Activated B cell treated with CpG ODN at 0.5 μM for 24 hours (primary cell): ENCODE data around the gene RASA3. TPM values are rescaled to one million over a fixed set of nuclear protein-coding genes. Genes with fewer than 3 reads are reported as not detected.

ENCODE experiments used
- ATAC-seq: fragments of 200-7000 bp; cut with Tn5 transposase; one replicate; pipeline ENCODE4 v1.10.0; 2021; ENCODE audit warnings: low read depth, mild to moderate bottlenecking, moderate library complexity
- CTCF ChIA-PET: fragments of 350-600 bp; sonication (Branson Sonifier 250); formaldehyde crosslinking; loops from one replicate; lab custom pipeline; 2021; ENCODE audit warnings: antibody characterized with exemption; lab: Charles Lee
- POLR2A ChIA-PET: fragments of 350-600 bp; sonication (Branson Sonifier 250); formaldehyde crosslinking; loops from one replicate; lab custom pipeline; 2021; ENCODE audit warnings: antibody characterized with exemption; lab: Charles Lee
- DNase-seq: peaks from one replicate; pipeline ENCODE4 v3.0.0; 2022
- H3K27ac Mint-ChIP-seq: one replicate; pipeline ENCODE4 v1.8.0; 2020; ENCODE audit warnings: mixed read lengths
- H3K27me3 Mint-ChIP-seq: one replicate; pipeline ENCODE4 v1.8.0; 2021; ENCODE audit warnings: mixed read lengths
- H3K36me3 Mint-ChIP-seq: one replicate; pipeline ENCODE4 v1.8.0; 2021; ENCODE audit warnings: low read depth, mixed read lengths
- H3K4me1 Mint-ChIP-seq: one replicate; pipeline ENCODE4 v1.8.0; 2021; ENCODE audit warnings: mixed read lengths
- H3K4me3 Mint-ChIP-seq: one replicate; pipeline ENCODE4 v1.8.0; 2020; ENCODE audit warnings: mild to moderate bottlenecking, mixed read lengths
- H3K9me3 Mint-ChIP-seq: one replicate; pipeline ENCODE4 v1.8.0; 2020; ENCODE audit warnings: mixed read lengths
- CTCF ChIP-seq: fragments of 200-600 bp; IDR thresholded peaks from one replicate; pipeline ENCODE4 v1.8.0; 2022; ENCODE audit warnings: antibody characterized with exemption, mild to moderate bottlenecking
- intact Hi-C: fragments of 100-400 bp; cut with micrococcal nuclease; formaldehyde crosslinking; loops from one replicate; pipeline ENCODE4 v1.15.1; 2024
- total RNA-seq: library from RNA; stranded (reverse); gene quantifications from 2 replicates; pipeline ENCODE4 v1.2.3, GENCODE V29; 2022

Gene RASA3
- total RNA-seq, 1 donor from 2014 or later: 20.4 TPM

DNA sequence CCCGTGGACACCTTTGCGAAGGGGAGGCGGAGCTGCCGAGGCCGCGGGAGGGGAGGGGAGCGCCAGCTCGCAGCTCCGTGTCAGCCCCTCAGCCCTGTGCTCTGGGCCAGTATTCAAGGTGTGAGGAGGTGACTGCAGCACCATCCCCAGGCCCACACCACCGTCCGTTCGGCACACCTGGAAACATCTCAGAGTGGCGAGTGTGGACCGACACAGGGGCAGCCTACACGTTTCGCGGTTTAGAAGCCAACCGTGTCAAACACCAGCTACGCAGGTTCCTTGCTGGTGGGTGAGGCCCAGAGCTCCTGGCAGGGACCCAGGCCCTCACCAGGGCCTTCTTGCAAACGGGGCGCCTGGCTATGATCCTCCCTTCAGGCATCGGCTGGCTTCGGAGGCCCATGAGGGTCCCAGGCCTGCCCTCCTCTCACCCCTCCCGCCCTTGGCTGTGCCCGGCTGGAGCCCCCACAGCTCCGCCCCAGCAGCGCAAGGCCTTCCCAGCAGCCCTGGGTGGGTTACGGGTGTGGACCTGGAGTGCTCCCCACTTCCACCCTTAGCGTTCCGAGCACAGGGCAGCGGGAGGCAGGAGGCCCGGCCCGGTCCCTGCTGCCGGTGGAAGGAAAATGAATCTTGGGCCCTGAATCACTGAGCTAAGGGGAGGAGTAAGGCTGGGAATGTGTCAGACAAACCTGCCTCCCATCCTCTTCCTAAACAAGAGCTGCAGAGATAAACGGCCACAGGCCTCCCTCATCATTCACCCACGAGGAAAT lies 159.8 kb downstream of the RASA3 start:
- TF ChIP-seq CTCF: no peak
- no peaks in the 10 kb centered on the region for H3K27me3 Mint-ChIP-seq
- peaks cover 25% of the 10 kb centered on the region for H3K36me3 Mint-ChIP-seq
- ChIA-PET POLR2A (no interaction called here), CTCF (no interaction called here)
- no peaks in the 10 kb centered on the region for H3K4me1 Mint-ChIP-seq
- ATAC-seq (no peak), DNase-seq (no peak)
- no peaks in the 10 kb centered on the region for H3K9me3 Mint-ChIP-seq
- no peak overlapping the region for H3K27ac Mint-ChIP-seq
- no peak overlapping the region for H3K4me3 Mint-ChIP-seq
- intact Hi-C loops: no loop called here

DNA sequence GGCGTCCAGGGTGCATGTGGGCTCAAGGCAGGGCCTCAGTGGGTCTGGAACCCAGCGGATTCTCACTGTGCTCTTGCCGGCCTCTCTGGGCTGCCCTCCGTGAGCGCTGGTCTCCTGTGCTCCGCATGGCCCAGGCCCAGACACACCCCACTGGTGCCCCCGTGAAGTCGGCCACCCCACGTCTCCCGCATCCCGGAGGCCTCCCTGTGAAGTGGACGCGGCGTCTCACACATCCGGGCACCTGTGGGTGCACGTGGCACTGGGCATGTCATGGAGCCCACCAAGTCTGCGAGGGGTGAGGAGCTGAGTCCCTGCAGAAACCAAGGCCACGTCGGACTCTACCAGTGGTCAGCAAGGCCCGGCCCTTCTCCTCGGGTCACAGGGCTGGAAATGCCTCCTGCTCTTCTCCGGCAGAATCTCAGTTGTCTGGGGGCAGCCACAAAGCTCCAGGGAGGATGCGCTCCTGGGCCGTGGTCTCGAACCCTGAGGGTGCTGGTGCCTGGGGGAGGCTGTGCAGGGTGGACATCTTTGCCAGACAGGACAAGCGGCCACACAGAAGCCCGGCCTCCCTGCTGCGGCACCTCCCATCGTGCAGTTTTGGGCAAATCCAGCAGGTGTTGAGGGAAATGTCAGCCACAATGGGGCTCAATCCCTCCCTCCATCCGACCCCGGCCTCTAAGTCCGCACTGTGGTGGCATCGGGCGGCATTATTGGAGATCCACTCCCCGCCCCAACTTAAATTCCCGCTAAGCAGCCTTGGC lies 160.8 kb downstream of the RASA3 start:
- no peak for DNase-seq
- no peak overlapping the region for H3K4me3 Mint-ChIP-seq
- no peaks in the 10 kb centered on the region for H3K4me1 Mint-ChIP-seq
- H3K36me3 Mint-ChIP-seq: peaks cover 19% of the 10 kb centered on the region
- no peaks in the 10 kb centered on the region for H3K27me3 Mint-ChIP-seq
- POLR2A ChIA-PET: no interaction called here
- no peak overlapping the region for H3K27ac Mint-ChIP-seq
- no peaks in the 10 kb centered on the region for H3K9me3 Mint-ChIP-seq
- no peak for TF ChIP-seq CTCF
- no peak for ATAC-seq
- intact Hi-C loops: no loop called here
- CTCF ChIA-PET: no interaction called here

- ChIA-PET POLR2A (no interaction called here), CTCF (no interaction called here)
- H3K27ac Mint-ChIP-seq: no peak overlapping the region
- intact Hi-C loops: no loop called here
- H3K9me3 Mint-ChIP-seq: no peaks in the 10 kb centered on the region
- no peaks in the 10 kb centered on the region for H3K4me1 Mint-ChIP-seq
- H3K36me3 Mint-ChIP-seq: peaks cover 17% of the 10 kb centered on the region
- no peaks in the 10 kb centered on the region for H3K27me3 Mint-ChIP-seq
- TF ChIP-seq CTCF: no peak
- ATAC-seq: no peak
- H3K4me3 Mint-ChIP-seq: no peak overlapping the region
- no peak for DNase-seq
These were observed 161.5 kb downstream of the RASA3 start for GRCh38 chr13:113970810-113971470.

DNA sequence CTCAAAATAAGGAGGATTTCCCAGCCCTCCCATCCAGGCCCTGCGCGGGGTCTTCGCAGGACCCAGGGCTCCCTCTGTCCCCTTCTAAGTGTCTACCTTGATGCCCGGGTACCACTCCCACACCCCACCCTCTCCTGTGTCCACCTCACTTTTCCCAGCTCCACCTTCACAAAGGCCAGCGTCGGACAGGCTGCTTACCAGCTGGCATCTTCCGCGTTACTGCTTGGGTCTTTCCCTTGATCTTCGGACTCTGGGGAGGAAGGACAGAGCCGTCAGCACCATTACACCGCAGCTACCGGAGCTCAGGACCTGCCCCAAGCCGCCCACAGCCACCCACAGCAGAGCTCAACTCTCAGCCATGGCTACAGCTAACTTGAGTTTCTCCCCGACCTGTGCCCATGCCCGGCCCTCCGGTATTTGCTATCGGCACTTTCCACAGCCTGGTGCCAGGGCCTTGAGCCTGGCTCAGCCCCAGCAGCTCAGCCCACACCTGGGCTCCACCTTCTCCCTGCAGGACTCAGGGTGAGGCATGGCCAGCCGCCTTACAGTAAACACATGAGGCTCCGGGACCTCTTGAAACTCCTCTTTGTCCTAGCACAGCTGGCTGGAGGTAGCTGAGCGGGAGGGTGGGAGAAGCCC lies 162.3 kb downstream of the RASA3 start:
- CTCF ChIA-PET: no interaction called here

More for the DNA sequence above, 162.3 kb downstream of the RASA3 start:
- no peaks in the 10 kb centered on the region for H3K4me1 Mint-ChIP-seq
- no peak overlapping the region for H3K27ac Mint-ChIP-seq
- no peak for TF ChIP-seq CTCF
- DNase-seq (no peak), ATAC-seq (no peak)
- intact Hi-C loops: no loop called here
- POLR2A ChIA-PET: no interaction called here
- H3K27me3 Mint-ChIP-seq: no peaks in the 10 kb centered on the region
- no peak overlapping the region for H3K4me3 Mint-ChIP-seq
- H3K36me3 Mint-ChIP-seq: peaks cover 10% of the 10 kb centered on the region
- no peaks in the 10 kb centered on the region for H3K9me3 Mint-ChIP-seq
